GM19395 (cell line): ENCODE results near the gene SORCS2.
"Not testable (repeated sequence)": the region's sequence is repeated elsewhere in the genome, so short reads cannot be mapped to it uniquely, and the experiment has no call there.

ENCODE experiments used
- ATAC-seq: cut with Tn5 transposase; IDR thresholded peaks from one replicate; pipeline ENCODE4 v1.9.1; 2021; ENCODE audit warnings: mild to moderate bottlenecking, moderate library complexity; ENCODE audit not compliant: unreplicated experiment

Gene SORCS2

DNA sequence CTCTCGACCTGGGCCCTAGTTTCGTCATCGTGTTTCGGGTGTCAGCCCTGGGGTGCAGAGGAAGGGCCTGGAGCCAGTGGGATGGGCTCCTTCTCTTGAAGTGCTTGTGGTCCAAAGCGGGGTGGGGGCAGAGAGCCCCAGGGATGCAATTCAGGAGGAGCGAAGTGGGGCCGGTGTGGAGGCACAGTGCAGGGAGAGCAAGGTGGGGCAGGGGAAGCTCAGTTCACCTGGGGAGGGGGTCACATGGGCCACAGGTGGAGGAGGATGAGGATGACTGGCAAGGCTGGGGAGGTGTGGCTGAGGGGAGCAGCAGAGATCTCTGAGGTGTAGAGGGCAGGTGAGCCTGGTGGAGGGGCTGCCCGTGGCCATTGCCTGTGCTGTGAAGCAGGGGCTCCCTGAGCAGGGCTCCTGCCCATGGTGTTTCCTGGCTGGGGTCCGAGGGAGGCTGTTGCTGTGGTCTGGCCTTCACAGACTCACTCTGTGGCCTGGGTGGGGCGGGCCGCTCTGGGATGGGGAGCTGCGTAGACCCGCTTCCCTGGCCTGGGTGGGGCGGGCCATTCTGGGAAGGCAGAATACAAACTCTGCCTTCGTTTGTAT, 6.9 kb downstream of the SORCS2 start:
- no peak for ATAC-seq

DNA sequence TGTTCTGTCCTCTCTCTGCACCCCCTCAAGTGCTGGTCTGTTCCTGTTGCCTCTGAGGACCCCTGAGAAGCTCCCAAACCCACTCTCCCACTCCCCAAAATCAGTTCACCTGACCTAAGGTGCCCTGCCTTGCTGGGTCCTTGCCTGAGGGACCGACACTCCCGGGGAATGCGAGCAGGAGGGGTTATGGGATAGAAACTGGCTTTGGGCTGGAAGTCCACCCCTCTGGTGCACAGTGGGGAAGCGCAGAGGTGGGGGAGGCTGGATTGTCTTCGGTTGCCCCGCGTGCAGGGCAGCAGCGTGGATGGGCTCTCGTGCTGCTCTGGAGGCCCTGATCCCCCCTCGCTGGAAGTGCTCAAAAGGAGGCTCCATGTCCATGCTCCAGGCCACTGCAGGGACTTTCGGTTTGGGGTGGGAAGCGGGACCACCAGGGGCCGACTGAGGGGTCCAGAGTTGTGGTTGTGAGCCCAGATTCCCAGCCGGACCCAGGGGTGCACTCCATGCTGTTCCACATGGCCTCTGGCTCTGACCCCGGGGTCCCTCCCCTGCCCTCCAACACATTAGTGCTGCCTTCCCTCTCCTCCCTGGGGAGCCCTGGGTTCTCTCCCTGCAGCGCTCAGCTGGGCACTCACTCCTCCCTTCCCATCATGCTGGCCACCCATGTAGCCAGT, 7.6 kb downstream of the SORCS2 start:
- ATAC-seq: no peak

DNA sequence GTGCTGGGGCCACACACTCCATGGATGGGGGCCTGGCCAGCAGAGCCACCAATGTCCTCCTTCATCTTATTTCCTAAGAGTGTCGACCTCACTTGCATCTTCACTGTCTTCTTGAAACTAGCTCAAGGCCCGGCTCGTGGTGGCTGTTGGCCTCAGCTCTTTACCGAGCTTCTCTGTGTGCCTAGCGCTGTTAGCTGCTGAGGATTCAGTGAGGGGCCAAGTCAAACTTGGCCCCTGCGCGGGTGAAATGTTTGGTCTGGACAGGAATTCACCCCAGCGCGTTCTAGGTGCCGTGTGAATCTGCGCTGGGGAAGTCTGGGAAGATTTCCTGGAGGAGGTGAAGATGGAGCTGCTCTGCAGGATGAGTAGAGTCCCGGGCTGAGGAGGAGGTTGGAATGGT, 8.5 kb downstream of the SORCS2 start:
- no peak for ATAC-seq

DNA sequence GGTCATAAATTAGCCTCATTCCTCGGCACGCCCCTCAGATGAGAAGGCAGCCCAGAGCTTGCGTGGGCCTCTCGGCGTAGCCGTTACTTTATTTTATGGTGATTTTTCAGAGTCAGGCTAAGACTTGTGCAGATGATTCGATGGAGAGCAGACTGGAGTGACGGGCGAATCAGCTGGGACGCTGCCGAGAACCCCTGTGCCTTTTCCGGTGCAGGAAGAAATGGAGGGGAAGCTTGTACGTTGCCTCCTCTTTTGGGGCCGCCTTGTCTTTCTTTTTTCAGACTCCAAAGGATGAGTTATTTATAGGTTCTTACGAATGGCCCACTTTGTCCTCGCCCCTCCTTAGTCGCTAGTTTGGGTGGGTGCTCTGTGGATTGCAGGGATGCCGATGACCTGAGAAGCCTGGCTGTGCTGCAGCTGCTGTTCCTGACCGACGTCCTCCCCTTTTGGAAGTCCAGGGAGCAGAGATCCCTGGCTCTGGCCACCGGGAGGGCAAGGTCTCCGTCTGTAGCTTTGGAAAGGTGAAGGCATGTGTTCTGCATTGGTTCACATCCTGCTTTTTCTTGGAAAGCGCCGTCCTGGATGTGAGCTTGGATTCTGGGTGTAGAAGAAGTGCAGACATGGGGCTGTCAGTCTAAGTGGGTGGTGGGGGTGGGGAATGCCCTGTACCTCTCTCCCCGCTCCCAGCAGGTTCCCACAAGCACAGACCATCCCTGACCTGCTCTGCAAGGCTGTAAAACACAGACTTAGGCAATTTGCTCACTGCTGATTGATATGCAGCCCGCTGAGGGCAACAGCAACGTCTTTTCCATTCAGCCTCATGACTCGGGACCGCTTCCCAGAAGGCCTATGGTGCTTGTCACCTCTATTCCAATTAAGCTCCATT, 9.3 kb downstream of the SORCS2 start:
- ATAC-seq: no peak

DNA sequence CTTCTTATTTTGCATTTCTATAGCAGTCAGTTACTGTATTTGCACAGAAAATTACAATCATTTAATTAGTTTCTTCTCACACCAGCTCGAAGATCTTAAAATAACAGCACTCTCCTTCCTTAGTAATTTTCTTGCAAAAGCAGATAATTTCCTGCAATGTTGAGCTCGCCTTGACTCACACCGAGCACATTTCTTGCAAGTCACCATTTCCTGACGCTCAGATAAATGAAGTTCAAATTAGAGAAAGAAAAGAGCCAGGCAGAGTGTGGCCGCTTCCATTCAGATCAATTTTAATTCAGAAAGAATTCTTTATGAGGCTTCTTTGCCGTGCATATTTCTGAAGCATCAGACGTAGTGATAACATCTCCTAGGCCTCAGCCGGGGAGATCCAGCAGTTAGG, 10.1 kb downstream of the SORCS2 start:
- no peak for ATAC-seq

DNA sequence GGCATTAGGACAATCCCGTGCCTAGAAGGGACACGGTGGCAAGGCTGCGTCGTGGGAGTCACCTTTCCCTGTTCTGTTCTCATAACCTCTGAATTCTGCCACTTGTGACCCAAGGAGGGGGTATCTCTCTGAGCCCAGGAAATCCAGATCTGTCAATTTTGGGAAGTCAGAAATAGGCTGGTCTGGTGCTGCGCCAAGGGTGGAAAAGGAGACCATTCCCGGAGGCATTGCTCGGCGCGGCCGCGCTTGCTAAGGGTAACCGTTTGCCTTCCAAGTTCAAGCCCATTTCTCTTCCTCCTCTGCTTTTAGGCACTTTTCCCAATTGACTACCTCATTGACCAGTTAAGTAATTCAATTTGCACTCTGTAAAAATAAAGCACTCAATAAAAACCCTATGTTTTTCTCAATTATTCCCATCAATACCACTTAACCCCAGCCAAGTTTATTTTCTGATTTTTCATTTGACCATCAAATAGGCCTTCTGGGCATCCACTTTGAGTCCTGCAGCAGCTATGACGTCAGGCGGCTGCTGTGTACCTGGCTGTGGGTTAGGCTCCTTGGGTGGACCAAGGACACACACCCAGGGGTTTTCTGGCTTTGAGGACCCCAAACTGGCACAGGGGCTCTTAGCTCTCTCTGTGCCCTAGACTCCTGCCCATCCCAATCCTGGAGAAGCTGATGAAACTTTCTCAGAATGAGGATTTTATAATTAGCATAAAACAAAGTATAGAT, 12.5 kb downstream of the SORCS2 start:
- no peak for ATAC-seq

DNA sequence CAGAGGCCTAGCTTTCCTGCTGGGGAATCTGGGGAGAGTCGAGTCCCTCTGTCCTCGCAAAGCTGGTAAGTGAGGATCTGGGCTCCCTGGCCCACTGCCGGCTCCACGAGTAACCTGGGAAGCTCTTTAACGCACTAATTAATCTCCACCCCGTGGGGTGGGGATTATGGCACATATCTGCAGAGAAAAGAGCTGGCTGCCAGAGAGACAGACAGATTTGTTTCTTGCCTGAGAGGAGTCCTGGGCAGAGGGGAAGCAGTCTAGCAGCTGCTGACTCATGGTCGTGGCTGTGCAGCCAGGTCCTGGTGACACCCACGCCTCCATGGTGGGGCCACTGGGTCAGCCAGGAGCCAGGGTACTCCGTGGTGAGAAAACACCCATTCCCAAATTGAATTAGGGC, 14.0 kb downstream of the SORCS2 start:
- ATAC-seq: no peak

DNA sequence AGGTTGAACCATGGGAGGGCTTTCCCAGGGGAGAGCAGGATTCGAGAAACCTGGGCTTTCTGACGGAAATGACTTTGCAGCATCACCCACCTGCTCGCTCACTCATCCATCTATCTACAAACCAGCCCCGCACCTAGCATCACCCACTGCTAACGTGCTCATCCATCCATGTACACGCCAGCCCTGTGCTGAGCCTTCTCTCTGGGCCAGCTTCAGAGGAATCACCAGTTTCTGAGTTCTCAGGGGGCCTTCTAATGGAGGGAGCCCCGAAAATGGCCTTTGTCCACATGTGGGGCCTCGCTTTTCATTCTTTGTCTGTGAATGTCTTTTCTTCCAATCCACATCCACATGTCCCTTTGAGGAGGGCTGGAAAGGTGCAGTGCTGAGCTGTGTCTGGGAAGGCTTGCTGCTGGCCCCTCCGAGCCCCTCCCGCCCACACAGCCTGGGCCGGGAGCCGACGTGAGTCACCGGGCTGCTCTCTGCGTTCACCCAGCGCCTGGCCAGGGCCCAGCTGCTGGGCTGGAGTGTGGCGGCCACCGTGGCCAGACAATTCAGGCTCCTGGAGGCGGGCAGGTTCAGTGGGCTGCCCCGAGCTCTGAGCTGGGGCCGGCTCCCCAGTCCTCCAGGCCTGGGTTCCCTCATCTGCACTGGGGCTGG, 14.7 kb downstream of the SORCS2 start:
- no peak for ATAC-seq

DNA sequence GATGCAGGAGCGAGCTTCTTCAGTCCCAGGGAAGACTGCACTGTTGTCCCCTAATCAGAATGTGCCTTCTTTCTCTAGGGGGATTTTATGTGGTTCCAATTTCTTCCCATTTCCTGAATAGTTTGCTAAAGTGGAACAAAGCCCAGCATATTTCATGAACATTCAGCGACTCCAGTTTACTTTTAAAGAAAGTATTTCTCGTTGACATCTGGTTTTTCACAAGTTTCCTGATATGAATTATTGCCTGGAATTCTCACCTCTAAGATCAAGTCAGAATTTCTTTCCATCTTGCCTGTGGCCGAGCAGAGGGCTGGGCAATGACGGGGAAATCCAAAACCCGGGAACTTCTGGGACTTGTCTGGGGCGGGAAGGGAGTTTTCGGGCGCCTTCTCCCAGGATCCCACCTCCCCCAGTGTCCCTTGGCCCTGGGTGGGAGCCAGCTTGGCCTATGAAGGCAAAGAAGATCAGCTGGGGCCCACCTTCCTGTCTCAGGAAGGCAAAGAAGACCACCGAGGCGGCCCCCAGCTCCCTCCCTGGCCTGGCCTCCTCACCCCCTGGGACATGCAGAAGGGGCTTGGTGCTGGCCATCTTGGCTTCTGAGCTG, 15.4 kb downstream of the SORCS2 start:
- ATAC-seq: no peak

DNA sequence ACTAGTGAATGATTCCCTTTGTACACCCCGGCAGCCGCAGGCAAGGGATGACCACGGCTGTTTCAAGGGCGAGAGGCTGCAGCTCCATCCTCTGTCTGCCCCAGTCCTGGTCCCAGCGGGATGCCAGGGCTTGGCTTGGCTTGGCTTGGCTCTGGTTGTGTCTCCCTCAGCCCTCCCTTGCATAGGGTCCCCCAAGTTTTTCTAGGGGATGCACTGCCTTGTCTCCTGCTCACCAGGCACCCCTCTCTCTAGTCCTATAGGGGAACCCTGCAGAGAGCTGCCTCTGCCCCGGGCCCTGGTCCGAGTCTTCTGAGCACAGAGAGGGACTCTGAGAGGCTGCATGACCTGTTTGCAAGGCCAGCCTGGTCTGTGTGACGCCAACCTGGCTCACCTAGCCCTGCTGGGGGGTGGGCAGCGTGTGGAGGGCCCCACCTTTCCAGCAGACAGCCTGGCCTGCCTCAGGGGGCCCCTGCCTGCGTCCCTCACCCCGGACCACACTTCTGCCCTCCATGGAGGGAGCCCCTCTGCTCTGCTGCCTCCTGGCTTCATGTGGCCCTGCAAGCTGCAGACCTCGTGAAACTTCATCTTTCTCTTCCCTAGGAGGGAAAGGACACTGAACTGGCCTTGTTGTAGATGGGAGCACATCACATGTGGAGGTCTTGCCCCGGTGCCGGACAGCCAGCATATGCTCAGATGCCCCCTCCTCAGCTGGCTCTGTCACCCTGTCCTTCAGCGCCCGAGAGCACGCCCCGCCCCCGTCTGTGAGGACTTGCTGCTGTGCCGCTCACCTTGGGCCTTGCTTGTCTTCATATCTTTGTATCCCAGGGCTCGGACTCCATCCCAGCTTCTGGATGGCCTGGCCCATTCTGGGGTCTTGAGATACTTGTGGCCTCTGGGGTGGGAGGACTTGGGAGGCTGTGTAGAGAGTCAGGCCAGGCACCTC, 16.4 kb downstream of the SORCS2 start:
- no peak for ATAC-seq

DNA sequence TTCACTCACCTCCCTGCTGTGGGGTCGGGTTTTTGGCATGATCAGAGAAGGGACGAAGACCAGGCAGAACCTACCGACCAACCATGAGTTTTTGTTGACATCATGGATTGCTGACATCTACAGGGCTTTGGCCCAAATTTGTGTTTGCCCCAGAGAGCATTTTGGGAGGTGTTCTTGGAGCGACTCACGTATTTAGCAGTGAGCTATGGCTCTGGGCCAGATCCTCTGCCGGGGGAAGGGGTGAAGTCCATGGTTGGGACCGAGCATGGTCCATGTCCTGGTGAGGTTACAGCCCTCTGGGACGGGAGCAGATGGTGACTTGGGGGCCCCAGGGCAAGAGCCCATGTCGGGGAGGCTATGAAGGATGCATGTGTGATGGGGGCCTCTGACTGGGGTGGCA, 17.4 kb downstream of the SORCS2 start:
- no peak for ATAC-seq

DNA sequence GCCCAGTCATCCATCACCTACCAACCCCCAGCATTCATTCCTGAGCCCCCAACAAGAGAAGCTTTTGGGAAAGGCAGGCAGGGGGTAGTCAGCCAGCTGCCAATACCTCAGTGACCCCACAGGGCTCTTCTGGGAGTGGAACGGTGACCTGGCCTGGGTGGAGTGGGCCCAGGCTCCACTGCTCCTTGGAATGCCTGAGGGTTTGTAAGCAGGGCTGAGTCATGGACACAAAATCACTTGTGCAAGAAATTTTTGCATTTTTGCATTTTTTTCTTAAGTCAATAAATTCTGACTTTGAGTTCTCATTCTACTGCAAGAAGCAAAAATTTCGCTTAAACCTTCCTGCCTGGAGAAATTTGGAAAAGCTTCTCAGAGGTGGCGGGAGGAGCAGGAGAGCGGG, 18.5 kb downstream of the SORCS2 start:
- ATAC-seq: no peak

DNA sequence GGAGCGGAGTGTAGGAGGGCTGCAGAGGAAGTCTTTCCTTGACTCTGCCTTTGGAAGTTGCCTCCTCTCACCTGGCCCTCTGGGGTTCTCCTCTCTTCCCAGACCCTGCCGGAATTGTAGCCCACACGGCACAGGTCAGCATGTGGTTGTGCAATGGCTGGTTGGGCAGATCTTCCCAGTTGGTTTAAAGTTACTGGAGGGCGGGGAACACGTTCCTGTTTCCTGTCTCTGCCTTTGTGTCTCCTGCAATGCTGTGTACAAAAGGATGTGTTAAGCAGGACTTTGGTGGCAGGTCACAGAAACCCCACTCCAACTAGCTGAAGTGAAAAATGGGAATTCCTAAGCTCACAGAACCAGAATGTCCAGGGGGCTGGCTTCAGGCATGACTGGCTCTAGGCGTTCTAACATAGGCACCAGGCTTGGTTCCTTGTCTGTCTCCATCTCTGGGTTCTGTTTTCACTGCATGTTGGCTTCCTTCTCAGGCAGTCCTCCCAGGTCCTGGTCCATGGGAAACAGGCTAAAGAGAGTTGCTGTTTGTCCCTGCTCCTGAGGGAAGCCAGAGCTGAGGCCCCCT, 19.9 kb downstream of the SORCS2 start:
- no peak for ATAC-seq

DNA sequence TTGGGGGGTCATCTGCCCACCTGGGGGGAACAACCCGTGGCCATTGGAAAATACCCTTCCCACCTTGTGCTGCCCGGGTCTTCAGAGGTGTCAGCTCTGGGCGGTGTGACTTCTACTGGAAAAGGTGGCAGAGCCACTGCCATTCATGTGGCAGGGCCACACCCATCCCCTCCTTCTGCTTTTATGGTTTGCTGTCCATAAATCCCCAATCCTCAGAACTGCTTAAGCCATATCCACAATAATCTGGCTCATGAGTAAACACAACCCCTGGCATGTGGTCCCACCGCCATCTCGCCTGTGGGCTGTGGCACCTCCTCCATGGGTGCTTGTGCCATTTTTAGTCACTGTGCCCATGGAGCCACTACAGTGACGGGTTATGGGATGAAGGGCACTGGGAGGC, 20.6 kb downstream of the SORCS2 start:
- no peak for ATAC-seq

DNA sequence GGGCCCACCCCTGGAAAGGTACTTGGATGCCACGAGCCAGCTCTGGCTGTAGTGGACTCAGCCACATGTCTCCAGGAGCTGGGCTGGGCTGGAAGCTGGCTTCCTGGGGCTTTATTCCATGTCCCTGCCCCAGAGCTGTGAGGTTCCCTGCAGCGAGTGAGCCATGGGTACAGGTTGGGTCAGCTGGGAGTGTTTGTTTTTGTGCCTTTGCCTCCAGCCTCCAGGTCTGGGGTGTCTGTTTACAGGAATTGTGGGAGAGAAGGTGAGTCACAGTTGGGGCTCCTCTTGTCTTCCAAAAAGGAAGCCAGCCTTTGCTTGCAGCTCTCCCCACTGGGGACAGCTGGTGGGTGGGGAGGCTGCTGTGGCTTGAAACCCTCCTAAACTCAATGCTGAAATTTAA, 21.5 kb downstream of the SORCS2 start:
- ATAC-seq: no peak

DNA sequence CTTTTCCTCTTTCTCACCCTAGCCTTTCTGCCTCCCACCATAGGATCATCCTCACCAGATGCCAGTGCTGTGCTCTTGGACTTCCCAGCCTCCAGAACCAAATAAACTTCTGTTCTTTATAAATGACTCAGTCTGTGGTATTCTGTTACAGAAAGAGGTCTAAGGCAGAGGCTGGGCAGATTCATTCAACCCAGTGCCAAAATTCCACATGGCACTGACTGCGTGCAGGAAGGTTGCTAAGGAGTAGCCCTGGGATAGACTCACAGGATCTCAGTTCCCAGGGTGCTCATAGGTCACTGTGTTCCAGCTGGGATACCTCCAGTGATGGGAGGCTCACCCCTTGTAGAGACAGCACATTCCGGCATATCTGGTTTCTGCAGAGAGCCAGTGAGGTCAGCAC, 22.0 kb downstream of the SORCS2 start:
- ATAC-seq: no peak

DNA sequence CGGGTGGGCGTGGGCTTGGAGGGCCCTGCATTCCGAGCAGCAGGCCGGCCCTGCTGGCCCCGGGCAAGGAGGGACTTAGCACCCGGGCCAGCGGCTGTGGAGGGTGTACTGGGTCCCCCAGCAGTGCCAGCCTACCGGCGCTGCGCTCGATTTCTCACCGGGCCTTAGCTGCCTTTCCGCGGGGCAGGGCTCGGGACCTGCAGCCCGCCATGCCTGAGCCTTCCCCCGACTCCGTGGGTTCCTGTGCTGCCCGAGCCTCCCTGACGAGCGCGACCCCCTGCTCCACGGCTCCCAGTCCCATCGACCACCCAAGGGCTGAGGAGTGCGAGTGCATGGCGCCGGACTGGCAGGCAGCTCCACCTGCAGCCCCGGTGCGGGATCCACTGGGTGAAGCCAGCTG, 22.8 kb downstream of the SORCS2 start:
- ATAC-seq: not testable (repeated sequence)

DNA sequence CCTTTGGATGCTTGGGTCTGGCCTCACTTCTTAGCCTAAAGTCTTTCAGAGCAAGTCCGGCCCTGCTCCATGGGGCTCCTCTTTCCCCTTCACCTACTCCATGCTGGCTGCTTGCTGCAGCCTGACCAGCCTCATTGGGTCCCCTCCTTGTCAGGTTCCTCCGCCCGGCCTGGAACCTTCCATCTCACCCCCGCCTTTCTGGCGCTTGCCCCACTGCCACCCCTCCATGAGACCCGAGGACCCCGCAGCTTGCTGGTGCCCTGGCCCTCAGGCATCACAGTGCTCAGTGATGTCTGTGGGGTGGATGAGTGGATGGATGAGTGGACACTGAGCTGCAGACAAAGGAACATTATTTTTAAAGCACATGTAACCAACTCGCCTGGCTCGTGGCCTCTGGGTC, 24.7 kb downstream of the SORCS2 start:
- no peak for ATAC-seq
